Gastrocnemius medialis (tissue), 4 donors: ENCODE measurements around the gene SPPL3. TPM values are rescaled to one million over a fixed set of nuclear protein-coding genes. Genes with fewer than 3 reads are reported as not detected.

ENCODE experiments used
- ATAC-seq, 2 donors: fragments of 150-250 bp; one replicate each; pipeline ENCODE4 v1.9.1; 2016
- DNase-seq, 2 donors: peaks; one replicate each; pipeline ENCODE4 v3.0.0-alpha.2; 2019
- H3K27ac ChIP-seq, 4 donors: fragments of 200-600 bp; sonication (generic); 1 replicate in 1 of 4; 2 replicates in 3 of 4; pipeline ENCODE4 v1.5.1; 2016 to 2018; ENCODE audit warnings: mild to moderate bottlenecking in 2 of 4, moderate library complexity in 1 of 4
- H3K27me3 ChIP-seq, 3 donors: fragments of 200-600 bp; sonication (generic) in 2 of 3; 1 replicate in 1 of 3; 2 replicates in 2 of 3; pipeline versions ENCODE4 v1.5.1 to v1.6.0; 2016 to 2019; ENCODE audit warnings: mild to moderate bottlenecking in 1 of 3, moderate library complexity in 1 of 3
- H3K36me3 ChIP-seq, 2 donors: fragments of 200-600 bp; sonication (generic) in 1 of 2; one replicate each; pipeline ENCODE4 v1.5.1; 2017 to 2018
- H3K4me1 ChIP-seq, 2 donors: fragments of 200-600 bp; sonication (generic) in 1 of 2; one replicate each; pipeline ENCODE4 v1.5.1; 2016 to 2017; ENCODE audit warnings: mild to moderate bottlenecking in 2 of 2
- H3K4me3 ChIP-seq, 4 donors: fragments of 200-600 bp; sonication (generic) in 3 of 4; 1 replicate in 1 of 4; 2 replicates in 3 of 4; pipeline ENCODE4 v1.5.1; 2016 to 2019; ENCODE audit warnings: mild to moderate bottlenecking in 2 of 4
- H3K9me3 ChIP-seq, 3 donors: fragments of 200-600 bp; sonication (generic) in 2 of 3; 1 replicate in 1 of 3; 2 replicates in 2 of 3; pipeline ENCODE4 v1.5.1; 2016 to 2019
- CTCF ChIP-seq, 5 experiments: fragments of 450-650 bp in 3 of 5; fragments of 200-600 bp in 2 of 5; sonication (generic) in 2 of 5; IDR thresholded peaks in 4 of 5; conservative IDR thresholded peaks in 1 of 5; 1 replicate in 4 of 5; 2 replicates in 1 of 5; pipeline ENCODE4 v1.5.1; 2016 to 2019; ENCODE audit warnings: antibody characterized with exemption in 5 of 5, mild to moderate bottlenecking in 3 of 5, moderate library complexity in 3 of 5
- POLR2A ChIP-seq, 2 donors: fragments of 450-650 bp; IDR thresholded peaks; one replicate each; pipeline ENCODE4 v1.6.1; 2017; ENCODE audit warnings: antibody characterized with exemption in 2 of 2, mild to moderate bottlenecking in 2 of 2, moderate library complexity in 2 of 2
- in situ Hi-C, 4 donors: fragments of 200-750 bp; cut with MboI; loops; one replicate each; pipeline versions ENCODE4 v1.15.0 to v1.8.0; 2017; ENCODE audit warnings: low sequenced_read_pairs in 4 of 4
- intact Hi-C: fragments of 100-400 bp; cut with DNase I; formaldehyde crosslinking; loops from one replicate; pipeline ENCODE4 v1.15.1; 2023; ENCODE audit warnings: low total_unique reads
- total RNA-seq, 4 donors: library from RNA; depleted of rRNA; stranded (reverse); fragments of >200 nt; gene quantifications; one replicate each; pipeline versions ENCODE4 v1.1.0 to v1.2.3, GENCODE V29; 2016

Gene SPPL3
- total RNA-seq, 4 donors from 2014 or later = 10.1 to 21.3 (median 10.6) TPM

- ATAC-seq (no peak), DNase-seq (no peak)
- Histone ChIP-seq H3K4me3 (no peak overlapping the region), H3K27ac (no peak overlapping the region), H3K27me3 (no peaks in the 10 kb centered on the region), H3K9me3 (no peaks in the 10 kb centered on the region), H3K36me3 (no peaks in the 10 kb centered on the region), H3K4me1 (peaks cover 27 to 29% of the 10 kb centered on the region in 2 donors)
- intact Hi-C loops = no loop called here
- in situ Hi-C loops = no loop called here
- TF ChIP-seq POLR2A (IDR thresholded peaks at IDR 0.05) (no peak), CTCF (IDR thresholded peaks at IDR 0.05 in 4 of 5, conservative IDR thresholded peaks at IDR 0.05 in 1 of 5) (no peak)
Observed at GRCh38 chr12:120755269-120755668, 148.9 kb downstream of the SPPL3 start.

- no peak for DNase-seq
- no peaks in the 10 kb centered on the region for H3K27me3 ChIP-seq
- no peak overlapping the region for H3K27ac ChIP-seq
- H3K9me3 ChIP-seq = no peaks in the 10 kb centered on the region
- no peaks in the 10 kb centered on the region for H3K36me3 ChIP-seq
- no peak overlapping the region for H3K4me3 ChIP-seq
- TF ChIP-seq CTCF (IDR thresholded peaks at IDR 0.05 in 4 of 5, conservative IDR thresholded peaks at IDR 0.05 in 1 of 5) = no peak
- no peak for TF ChIP-seq POLR2A (IDR thresholded peaks at IDR 0.05)
- no peak for ATAC-seq
- peaks cover 22 to 24% of the 10 kb centered on the region in 2 donors for H3K4me1 ChIP-seq
- in situ Hi-C loops (no loop called here), intact Hi-C loops (no loop called here)
Observed at GRCh38 chr12:120754792-120755191, 149.4 kb downstream of the SPPL3 start.

- H3K27ac ChIP-seq = peak overlapping the region in 2 of 4 donors; percentile 48 to 54
- ATAC-seq = peak; percentile 80 to 87
- no peaks in the 10 kb centered on the region for H3K36me3 ChIP-seq
- intact Hi-C loops = no loop called here
- no peaks in the 10 kb centered on the region for H3K9me3 ChIP-seq
- no peaks in the 10 kb centered on the region for H3K27me3 ChIP-seq
- TF ChIP-seq POLR2A (IDR thresholded peaks at IDR 0.05) = no peak
- no peak for TF ChIP-seq CTCF (IDR thresholded peaks at IDR 0.05 in 4 of 5, conservative IDR thresholded peaks at IDR 0.05 in 1 of 5)
- DNase-seq = peak in 1 of 2 donors; percentile 59
- peaks cover 0 to 5% of the 10 kb centered on the region in 2 donors for H3K4me1 ChIP-seq
- H3K4me3 ChIP-seq = no peak overlapping the region
- in situ Hi-C loops = no loop called here
Observed at GRCh38 chr12:120751389-120751788, 152.8 kb downstream of the SPPL3 start.

- Histone ChIP-seq H3K4me1 (peaks cover 0 to 5% of the 10 kb centered on the region in 2 donors), H3K36me3 (no peaks in the 10 kb centered on the region), H3K27me3 (no peaks in the 10 kb centered on the region), H3K4me3 (no peak overlapping the region), H3K9me3 (no peaks in the 10 kb centered on the region), H3K27ac (peak overlapping the region in 1 of 4 donors; percentile 48)
- in situ Hi-C loops = no loop called here
- DNase-seq (no peak), ATAC-seq (no peak)
- intact Hi-C loops = no loop called here
- TF ChIP-seq CTCF (IDR thresholded peaks at IDR 0.05 in 4 of 5, conservative IDR thresholded peaks at IDR 0.05 in 1 of 5) = peak in 1 of 5 experiments; percentile 17
- no peak for TF ChIP-seq POLR2A (IDR thresholded peaks at IDR 0.05)
Observed at GRCh38 chr12:120750806-120751205, 153.4 kb downstream of the SPPL3 start.

GRCh38 chr12:120749256-120749655, 154.9 kb downstream of the SPPL3 start:
- TF ChIP-seq CTCF (IDR thresholded peaks at IDR 0.05 in 4 of 5, conservative IDR thresholded peaks at IDR 0.05 in 1 of 5) (no peak), POLR2A (IDR thresholded peaks at IDR 0.05) (no peak)
- ATAC-seq (no peak), DNase-seq (no peak)
- Histone ChIP-seq H3K36me3 (no peaks in the 10 kb centered on the region), H3K4me3 (no peak overlapping the region), H3K27ac (no peak overlapping the region), H3K9me3 (no peaks in the 10 kb centered on the region), H3K4me1 (peaks cover 0 to 5% of the 10 kb centered on the region in 2 donors), H3K27me3 (no peaks in the 10 kb centered on the region)
- in situ Hi-C loops = no loop called here
- intact Hi-C loops = no loop called here
